Measurements from ENCODE around the gene CACNA1C. TPM values are rescaled to one million over a fixed set of nuclear protein-coding genes. Genes with fewer than 3 reads are reported as not detected.

The CACNA1C gene
- total RNA-seq, 2 donors from 2014 or later: 0.86 to 6.3 TPM

DNA sequence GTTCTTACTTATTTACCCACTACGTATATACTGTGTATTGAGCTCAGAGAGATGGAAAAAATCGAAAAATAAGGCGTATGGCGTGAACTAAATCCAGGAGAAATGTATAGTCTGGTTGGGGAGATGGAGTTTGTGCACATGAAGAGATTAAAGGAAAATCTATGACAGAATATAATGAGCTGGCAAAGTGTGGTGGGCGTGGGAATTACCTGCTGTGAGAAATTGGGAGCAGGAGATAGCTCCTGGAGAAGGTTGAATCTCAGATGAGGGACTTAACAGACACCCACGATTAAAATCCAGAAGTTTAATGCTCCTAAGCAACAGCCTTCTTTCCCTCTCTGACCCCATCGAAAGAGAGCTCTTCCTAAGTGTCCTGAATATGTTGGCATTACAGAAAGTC is 517.8 kb downstream of the CACNA1C start:
- Mint-ChIP-seq H3K4me3 (no peak overlapping the region), H3K27ac (no peak overlapping the region), H3K9me3 (no peaks in the 10 kb centered on the region), H3K4me1 (peaks cover 15% of the 10 kb centered on the region), H3K36me3 (ENCODE audit: low read depth) (no peaks in the 10 kb centered on the region), H3K27me3 (ENCODE audit: insufficient read depth) (peaks cover 24% of the 10 kb centered on the region)
- peak; percentile 2 for DNase-seq
- Histone ChIP-seq H3K36me3 (ENCODE audit: control insufficient read depth, insufficient read depth, low read length) (no peaks in the 10 kb centered on the region), H3K4me3 (ENCODE audit: low read length) (no peak overlapping the region), H3K9ac (ENCODE audit: extremely low read depth, low read length, poor library complexity, severe bottlenecking) (no peak overlapping the region), H3K27me3 (ENCODE audit: control insufficient read depth, insufficient read depth, low read length, poor library complexity, severe bottlenecking) (peaks cover 41% of the 10 kb centered on the region), H3K9me3 (ENCODE audit: control insufficient read depth, low read length) (no peaks in the 10 kb centered on the region), H3K4me1 (ENCODE audit: control insufficient read depth, insufficient read depth, low read length) (no peaks in the 10 kb centered on the region), H3K27ac (ENCODE audit: low read depth, low read length) (no peak overlapping the region)
- TF ChIP-seq CTCF (conservative IDR thresholded peaks at IDR 0.05): no peak
- WGBS, 2 experiments (ENCODE audit: insufficient coverage in 1 of 2, insufficient read length in 1 of 2): 90 to 94% methylated on average over 4 to 7 of the region's 7 CpGs

DNA sequence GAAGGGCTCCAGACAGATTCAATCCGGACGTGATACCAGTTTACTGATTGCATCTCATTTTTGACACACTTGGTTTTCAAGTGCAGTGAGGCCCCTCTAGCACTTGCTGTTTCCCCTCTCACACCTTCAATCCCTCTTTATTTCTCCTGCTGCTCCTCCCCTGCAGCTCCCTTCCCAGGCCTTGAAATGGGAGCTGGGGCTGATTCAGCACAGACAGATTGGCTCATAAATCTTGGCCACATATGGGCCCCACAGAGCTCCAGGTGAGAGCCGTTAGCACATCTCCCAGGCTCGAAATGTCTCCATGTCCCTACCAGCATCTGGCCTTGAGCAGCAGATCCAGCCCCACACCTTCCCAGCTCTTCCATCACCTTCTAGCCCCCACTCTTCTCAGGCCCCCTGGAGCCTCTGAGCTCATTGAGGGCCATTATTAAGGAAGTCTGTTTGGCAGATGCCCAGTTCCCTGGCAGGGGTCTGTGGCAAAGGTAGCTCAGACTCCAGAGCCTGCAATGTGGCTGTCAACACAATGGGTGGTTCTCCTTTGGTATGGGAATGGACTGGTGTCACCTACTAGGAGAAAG is 521.7 kb downstream of the CACNA1C start:
- no peak overlapping the region for H3K4me3 ChIP-seq (ENCODE audit: low read length)
- no peak overlapping the region for H3K27ac Mint-ChIP-seq
- DNase-seq: no peak
- no peaks in the 10 kb centered on the region for H3K36me3 ChIP-seq (ENCODE audit: control insufficient read depth, insufficient read depth, low read length)
- peaks cover 41% of the 10 kb centered on the region for H3K27me3 ChIP-seq (ENCODE audit: control insufficient read depth, insufficient read depth, low read length, poor library complexity, severe bottlenecking)
- no peak for TF ChIP-seq CTCF (conservative IDR thresholded peaks at IDR 0.05)
- H3K4me1 Mint-ChIP-seq: peaks cover 24% of the 10 kb centered on the region
- H3K4me1 ChIP-seq (ENCODE audit: control insufficient read depth, insufficient read depth, low read length): no peaks in the 10 kb centered on the region
- no peaks in the 10 kb centered on the region for H3K9me3 ChIP-seq (ENCODE audit: control insufficient read depth, low read length)
- H3K4me3 Mint-ChIP-seq: no peak overlapping the region
- H3K27ac ChIP-seq (ENCODE audit: low read depth, low read length): no peak overlapping the region
- H3K27me3 Mint-ChIP-seq (ENCODE audit: insufficient read depth): peaks cover 32% of the 10 kb centered on the region
- H3K36me3 Mint-ChIP-seq (ENCODE audit: low read depth): no peaks in the 10 kb centered on the region
- no peaks in the 10 kb centered on the region for H3K9me3 Mint-ChIP-seq
- no peak overlapping the region for H3K9ac ChIP-seq (ENCODE audit: extremely low read depth, low read length, poor library complexity, severe bottlenecking)
- WGBS, 2 experiments (ENCODE audit: insufficient coverage in 1 of 2, insufficient read length in 1 of 2): 85 to 97% methylated on average over 4 of the region's 4 CpGs

GRCh38 chr12:2575245-2575644 is 522.5 kb downstream of the CACNA1C start:
- H3K9me3 ChIP-seq (ENCODE audit: control insufficient read depth, low read length): no peaks in the 10 kb centered on the region
- no peak overlapping the region for H3K27ac ChIP-seq (ENCODE audit: low read depth, low read length)
- no peaks in the 10 kb centered on the region for H3K36me3 ChIP-seq (ENCODE audit: control insufficient read depth, insufficient read depth, low read length)
- Mint-ChIP-seq H3K4me3 (no peak overlapping the region), H3K36me3 (ENCODE audit: low read depth) (no peaks in the 10 kb centered on the region), H3K4me1 (peaks cover 24% of the 10 kb centered on the region), H3K27me3 (ENCODE audit: insufficient read depth) (peaks cover 30% of the 10 kb centered on the region), H3K27ac (no peak overlapping the region), H3K9me3 (no peaks in the 10 kb centered on the region)
- peaks cover 34% of the 10 kb centered on the region for H3K27me3 ChIP-seq (ENCODE audit: control insufficient read depth, insufficient read depth, low read length, poor library complexity, severe bottlenecking)
- H3K9ac ChIP-seq (ENCODE audit: extremely low read depth, low read length, poor library complexity, severe bottlenecking): no peak overlapping the region
- H3K4me3 ChIP-seq (ENCODE audit: low read length): no peak overlapping the region
- H3K4me1 ChIP-seq (ENCODE audit: control insufficient read depth, insufficient read depth, low read length): no peaks in the 10 kb centered on the region
- 60 to 62% methylated on average over 3 to 5 of the region's 5 CpGs for WGBS, 2 experiments (ENCODE audit: insufficient coverage in 1 of 2, insufficient read length in 1 of 2)
- peak; percentile 79 for DNase-seq
- no peak for TF ChIP-seq CTCF (conservative IDR thresholded peaks at IDR 0.05)

Data from endodermal cell (in vitro differentiated cells).